HepG2 (cell line): ENCODE measurements around the gene SOX12. TPM values are rescaled to one million over a fixed set of nuclear protein-coding genes. Genes with fewer than 3 reads are reported as not detected.
A peak's percentile ranks its signal among the peaks of the same experiment; 100 is the strongest.

Source experiments
- EZH2 ChIP-seq: conservative IDR thresholded peaks from 2 replicates; pipeline ENCODE4 v1.6.1; 2012; ENCODE audit warnings: mild to moderate bottlenecking, low read depth, low read length, moderate library complexity
- FOXA3 ChIP-seq: IDR thresholded peaks from 2 replicates; pipeline ENCODE4 v1.6.1; 2016; ENCODE audit warnings: missing genetic modification reagents, missing compliant biosample characterization
- GLI4 ChIP-seq: sonication (generic); formaldehyde crosslinking; IDR thresholded peaks from 2 replicates; pipeline ENCODE4 v1.5.1; 2020; ENCODE audit warnings: missing genetic modification reagents, mild to moderate bottlenecking, moderate library complexity, borderline replicate concordance
- HOXD1 ChIP-seq: sonication (generic); formaldehyde crosslinking; IDR thresholded peaks from 2 replicates; pipeline ENCODE4 v1.5.0; 2020; ENCODE audit warnings: missing genetic modification reagents
- KLF9 ChIP-seq: IDR thresholded peaks from 2 replicates; pipeline ENCODE4 v1.6.1; 2016; ENCODE audit warnings: low read depth
- PAX8 ChIP-seq: sonication (generic); formaldehyde crosslinking; IDR thresholded peaks from 2 replicates; pipeline ENCODE4 v1.8.0; 2022; ENCODE audit warnings: mild to moderate bottlenecking, missing genetic modification reagents, borderline replicate concordance
- SIN3B ChIP-seq: fragments of 150-350 bp; IDR thresholded peaks from 2 replicates; pipeline ENCODE4 v1.6.1; 2014; ENCODE audit warnings: low read length
- TAF1 ChIP-seq: sonication (generic); formaldehyde crosslinking; IDR thresholded peaks from 2 replicates; pipeline ENCODE4 v1.4.0; 2020; ENCODE audit warnings: missing genetic modification reagents
- TARDBP ChIP-seq: sonication (generic); formaldehyde crosslinking; IDR thresholded peaks from 2 replicates; pipeline ENCODE4 v1.8.0; 2022; ENCODE audit warnings: mild to moderate bottlenecking, missing genetic modification reagents
- TBX3 ChIP-seq: fragments of 450-650 bp; IDR thresholded peaks from 2 replicates; pipeline ENCODE4 v1.6.1; 2017; ENCODE audit warnings: antibody characterized with exemption, mild to moderate bottlenecking, inconsistent platforms, borderline replicate concordance
- ZFP90 ChIP-seq: sonication (generic); formaldehyde crosslinking; IDR thresholded peaks from 2 replicates; pipeline ENCODE4 v1.8.0; 2022; ENCODE audit warnings: missing genetic modification reagents, mild to moderate bottlenecking, inconsistent platforms, borderline replicate concordance
- ZNF17 ChIP-seq: sonication (generic); formaldehyde crosslinking; IDR thresholded peaks from 2 replicates; pipeline ENCODE4 v1.5.0; 2020; ENCODE audit warnings: mild to moderate bottlenecking, missing genetic modification reagents
- ZNF225 ChIP-seq: sonication (generic); formaldehyde crosslinking; IDR thresholded peaks from 2 replicates; pipeline ENCODE4 v1.4.0; 2020; ENCODE audit warnings: mild to moderate bottlenecking, missing genetic modification reagents
- ZNF274 ChIP-seq: sonication (generic); formaldehyde crosslinking; IDR thresholded peaks from 2 replicates; pipeline ENCODE4 v1.5.1; 2020; ENCODE audit warnings: mild to moderate bottlenecking, missing genetic modification reagents
- ZNF558 ChIP-seq: sonication (generic); formaldehyde crosslinking; IDR thresholded peaks from 2 replicates; pipeline ENCODE4 v1.9.0; 2022; ENCODE audit warnings: mild to moderate bottlenecking, missing genetic modification reagents, borderline replicate concordance
- ZNF563 ChIP-seq: sonication (generic); formaldehyde crosslinking; IDR thresholded peaks from 2 replicates; pipeline ENCODE4 v1.8.0; 2022; ENCODE audit warnings: mild to moderate bottlenecking, moderate library complexity, missing genetic modification reagents
- ZNF589 ChIP-seq: sonication (generic); formaldehyde crosslinking; conservative IDR thresholded peaks from 2 replicates; pipeline ENCODE4 v1.8.0; 2022; ENCODE audit warnings: mild to moderate bottlenecking, moderate library complexity, missing genetic modification reagents
- ZNF672 ChIP-seq: sonication (generic); formaldehyde crosslinking; IDR thresholded peaks from 2 replicates; pipeline ENCODE4 v1.8.1; 2022; ENCODE audit warnings: missing genetic modification reagents
- ZNF746 ChIP-seq: sonication (generic); formaldehyde crosslinking; IDR thresholded peaks from 2 replicates; pipeline ENCODE4 v1.8.0; 2022; ENCODE audit warnings: mild to moderate bottlenecking, missing genetic modification reagents
- ZSCAN30 ChIP-seq: sonication (generic); formaldehyde crosslinking; IDR thresholded peaks from 2 replicates; pipeline ENCODE4 v1.5.0; 2020; ENCODE audit warnings: mild to moderate bottlenecking, missing genetic modification reagents
- polyA plus RNA-seq, 8 experiments: library from polyadenylated mRNA; depleted of rRNA in 3 of 8; stranded (reverse) in 7 of 8; unstranded in 1 of 8; fragments of >200 nt; fragmentation: Illumina TruSeq in 4 of 8; extraction: Trizol in 4 of 8; gene quantifications; 2 replicates each; pipeline versions ENCODE4 v1.2.1 to v1.2.3, GENCODE V29; 2011 to 2016; ENCODE audit warnings: low read depth in 4 of 8, missing spikeins in 1 of 8, mixed read lengths in 1 of 8; ENCODE audit not compliant: insufficient read depth in 1 of 8
- total RNA-seq, 5 experiments: library from RNA; depleted of rRNA; stranded (reverse); fragments of >200 nt; fragmentation: Illumina TruSeq; extraction: Trizol; gene quantifications; 2 replicates each; pipeline ENCODE4 v1.2.3, GENCODE V29; 2016; ENCODE audit warnings: low read depth in 1 of 5
- TF ChIP-seq, protein P1 (sequence below): sonication (generic); formaldehyde crosslinking; IDR thresholded peaks from 2 replicates; pipeline ENCODE4 v1.5.0; 2020; ENCODE audit warnings: mild to moderate bottlenecking, missing genetic modification reagents, borderline replicate concordance
- TF ChIP-seq, protein P2 (sequence below): sonication (generic); formaldehyde crosslinking; IDR thresholded peaks from 2 replicates; pipeline ENCODE4 v1.8.1; 2023; ENCODE audit warnings: missing genetic modification reagents, mild to moderate bottlenecking, borderline replicate concordance
- TF ChIP-seq, protein P3 (sequence below): sonication (generic); formaldehyde crosslinking; IDR thresholded peaks from 2 replicates; pipeline ENCODE4 v1.5.0; 2020; ENCODE audit warnings: mild to moderate bottlenecking, missing genetic modification reagents
- TF ChIP-seq, protein P4 (sequence below): conservative IDR thresholded peaks from 2 replicates; pipeline ENCODE4 v1.6.1; 2018; ENCODE audit warnings: missing genetic modification reagents

SOX12 gene
- total and polyA plus RNA-seq, 2 of the 13 experiments (the other 11 are each of a cell fraction or from before 2014, with no cell fraction given): 10.0 to 18.7 TPM

GRCh38 chr20:370151-370600, 44.8 kb downstream of the SOX12 start (continued):
- TF ChIP-seq, protein P1, sequence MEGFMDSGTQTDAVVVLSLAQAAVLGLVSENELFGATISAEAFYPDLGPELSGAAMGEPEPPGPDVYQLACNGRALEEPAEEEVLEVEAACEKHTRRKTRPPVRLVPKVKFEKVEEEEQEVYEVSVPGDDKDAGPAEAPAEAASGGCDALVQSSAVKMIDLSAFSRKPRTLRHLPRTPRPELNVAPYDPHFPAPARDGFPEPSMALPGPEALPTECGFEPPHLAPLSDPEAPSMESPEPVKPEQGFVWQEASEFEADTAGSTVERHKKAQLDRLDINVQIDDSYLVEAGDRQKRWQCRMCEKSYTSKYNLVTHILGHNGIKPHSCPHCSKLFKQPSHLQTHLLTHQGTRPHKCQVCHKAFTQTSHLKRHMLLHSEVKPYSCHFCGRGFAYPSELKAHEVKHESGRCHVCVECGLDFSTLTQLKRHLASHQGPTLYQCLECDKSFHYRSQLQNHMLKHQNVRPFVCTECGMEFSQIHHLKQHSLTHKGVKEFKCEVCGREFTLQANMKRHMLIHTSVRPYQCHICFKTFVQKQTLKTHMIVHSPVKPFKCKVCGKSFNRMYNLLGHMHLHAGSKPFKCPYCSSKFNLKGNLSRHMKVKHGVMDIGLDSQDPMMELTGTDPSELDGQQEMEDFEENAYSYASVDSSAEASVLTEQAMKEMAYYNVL (CRISPR knock-in tag): peak; percentile 98
- TF ChIP-seq, protein P2, sequence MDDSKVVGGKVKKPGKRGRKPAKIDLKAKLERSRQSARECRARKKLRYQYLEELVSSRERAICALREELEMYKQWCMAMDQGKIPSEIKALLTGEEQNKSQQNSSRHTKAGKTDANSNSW (CRISPR knock-in tag): 0 out of 2 replicates have a peak, but pooled peaks have one; percentile 75
- TF ChIP-seq ZFP90: 0 out of 2 replicates have a peak, but pooled peaks have one; percentile 14
- no peak for TF ChIP-seq HOXD1
- TF ChIP-seq ZNF17 (CRISPR knock-in tag): no peak
- TF ChIP-seq KLF9: no peak
- TF ChIP-seq EZH2: no peak
- 0 out of 2 replicates have a peak, but pooled peaks have one; percentile 34 for TF ChIP-seq ZNF672 (CRISPR knock-in tag)
- TF ChIP-seq, protein P3, sequence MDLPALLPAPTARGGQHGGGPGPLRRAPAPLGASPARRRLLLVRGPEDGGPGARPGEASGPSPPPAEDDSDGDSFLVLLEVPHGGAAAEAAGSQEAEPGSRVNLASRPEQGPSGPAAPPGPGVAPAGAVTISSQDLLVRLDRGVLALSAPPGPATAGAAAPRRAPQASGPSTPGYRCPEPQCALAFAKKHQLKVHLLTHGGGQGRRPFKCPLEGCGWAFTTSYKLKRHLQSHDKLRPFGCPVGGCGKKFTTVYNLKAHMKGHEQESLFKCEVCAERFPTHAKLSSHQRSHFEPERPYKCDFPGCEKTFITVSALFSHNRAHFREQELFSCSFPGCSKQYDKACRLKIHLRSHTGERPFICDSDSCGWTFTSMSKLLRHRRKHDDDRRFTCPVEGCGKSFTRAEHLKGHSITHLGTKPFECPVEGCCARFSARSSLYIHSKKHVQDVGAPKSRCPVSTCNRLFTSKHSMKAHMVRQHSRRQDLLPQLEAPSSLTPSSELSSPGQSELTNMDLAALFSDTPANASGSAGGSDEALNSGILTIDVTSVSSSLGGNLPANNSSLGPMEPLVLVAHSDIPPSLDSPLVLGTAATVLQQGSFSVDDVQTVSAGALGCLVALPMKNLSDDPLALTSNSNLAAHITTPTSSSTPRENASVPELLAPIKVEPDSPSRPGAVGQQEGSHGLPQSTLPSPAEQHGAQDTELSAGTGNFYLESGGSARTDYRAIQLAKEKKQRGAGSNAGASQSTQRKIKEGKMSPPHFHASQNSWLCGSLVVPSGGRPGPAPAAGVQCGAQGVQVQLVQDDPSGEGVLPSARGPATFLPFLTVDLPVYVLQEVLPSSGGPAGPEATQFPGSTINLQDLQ (CRISPR knock-in tag): no peak
- no peak; the same call in 1 of the 2 replicates for TF ChIP-seq ZNF558
- TF ChIP-seq ZNF274 (CRISPR knock-in tag): 0 out of 2 replicates have a peak, but pooled peaks have one; percentile 41
- TF ChIP-seq FOXA3: peak; percentile 92
- TF ChIP-seq GLI4 (CRISPR knock-in tag): peak; percentile 89; the same call in 1 of the 2 replicates
- TF ChIP-seq PAX8: no peak
- TF ChIP-seq ZNF589: peak; percentile 73; the same call in 1 of the 2 replicates
- TF ChIP-seq TBX3: peak; percentile 36; the same call in 1 of the 2 replicates
- no peak for TF ChIP-seq ZNF225
- TF ChIP-seq, protein P4, sequence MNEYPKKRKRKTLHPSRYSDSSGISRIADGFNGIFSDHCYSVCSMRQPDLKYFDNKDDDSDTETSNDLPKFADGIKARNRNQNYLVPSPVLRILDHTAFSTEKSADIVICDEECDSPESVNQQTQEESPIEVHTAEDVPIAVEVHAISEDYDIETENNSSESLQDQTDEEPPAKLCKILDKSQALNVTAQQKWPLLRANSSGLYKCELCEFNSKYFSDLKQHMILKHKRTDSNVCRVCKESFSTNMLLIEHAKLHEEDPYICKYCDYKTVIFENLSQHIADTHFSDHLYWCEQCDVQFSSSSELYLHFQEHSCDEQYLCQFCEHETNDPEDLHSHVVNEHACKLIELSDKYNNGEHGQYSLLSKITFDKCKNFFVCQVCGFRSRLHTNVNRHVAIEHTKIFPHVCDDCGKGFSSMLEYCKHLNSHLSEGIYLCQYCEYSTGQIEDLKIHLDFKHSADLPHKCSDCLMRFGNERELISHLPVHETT: 0 out of 2 replicates have a peak, but pooled peaks have one; percentile 31
- TF ChIP-seq ZSCAN30: no peak
- peak; percentile 37; the same call in 1 of the 2 replicates for TF ChIP-seq TAF1 (CRISPR knock-in tag)
- no peak for TF ChIP-seq ZNF563 (CRISPR knock-in tag)
- no peak for TF ChIP-seq SIN3B
- TF ChIP-seq TARDBP: peak; percentile 64; the same call in 1 of the 2 replicates
- TF ChIP-seq ZNF746 (CRISPR knock-in tag): 0 out of 2 replicates have a peak, but pooled peaks have one; percentile 38
